ENCODE results near the gene SUGP1. TPM values are rescaled to one million over a fixed set of nuclear protein-coding genes. Genes with fewer than 3 reads are reported as not detected.

The SUGP1 gene
- total and polyA plus RNA-seq, 4 donors: 11.2 to 18.9 (median 14.8) TPM

DNA sequence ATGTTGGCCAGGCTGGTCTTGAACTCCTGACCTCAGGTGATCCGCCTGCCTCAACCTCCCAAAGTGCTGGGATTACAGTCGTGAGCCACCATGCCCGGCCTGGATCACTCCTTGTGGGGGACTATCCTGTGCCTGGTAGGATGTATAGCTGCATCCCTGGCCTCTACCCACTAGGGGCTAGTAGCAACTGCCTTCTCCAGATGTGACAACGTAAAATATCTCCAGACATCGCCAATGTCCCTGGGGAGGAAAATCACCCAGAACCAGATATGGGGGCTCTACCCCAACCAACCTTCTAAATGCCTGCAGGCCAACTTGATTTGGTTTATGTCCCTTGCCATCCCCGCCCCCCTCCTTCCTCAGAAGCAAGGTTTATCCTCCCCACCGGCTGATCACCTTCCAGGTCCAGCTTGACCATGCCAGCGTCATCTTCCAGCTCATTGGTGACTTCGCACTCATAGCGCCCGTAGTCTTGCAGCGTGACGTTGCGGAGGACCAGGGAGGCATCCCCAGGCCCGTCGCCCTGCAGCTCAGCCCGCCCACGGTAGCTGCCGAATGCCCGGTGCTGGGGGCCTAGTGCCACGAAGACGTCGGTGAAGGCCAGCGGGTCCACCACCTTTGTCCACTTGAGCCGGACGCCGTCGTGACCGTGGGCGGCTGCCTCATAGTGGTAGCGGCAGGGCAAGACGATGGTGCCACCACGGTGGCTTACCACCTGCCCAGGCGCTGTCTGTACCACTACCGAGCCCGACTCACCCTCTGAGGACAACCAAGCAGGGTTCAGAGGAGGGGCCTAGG, 59.7 kb downstream of the SUGP1 start:
- H3K4me3 ChIP-seq (ENCODE audit: low read depth in 1 of 3, low read length in 3 of 3): no peak overlapping the region
- no peak for DNase-seq (ENCODE audit: low spot score)

DNA sequence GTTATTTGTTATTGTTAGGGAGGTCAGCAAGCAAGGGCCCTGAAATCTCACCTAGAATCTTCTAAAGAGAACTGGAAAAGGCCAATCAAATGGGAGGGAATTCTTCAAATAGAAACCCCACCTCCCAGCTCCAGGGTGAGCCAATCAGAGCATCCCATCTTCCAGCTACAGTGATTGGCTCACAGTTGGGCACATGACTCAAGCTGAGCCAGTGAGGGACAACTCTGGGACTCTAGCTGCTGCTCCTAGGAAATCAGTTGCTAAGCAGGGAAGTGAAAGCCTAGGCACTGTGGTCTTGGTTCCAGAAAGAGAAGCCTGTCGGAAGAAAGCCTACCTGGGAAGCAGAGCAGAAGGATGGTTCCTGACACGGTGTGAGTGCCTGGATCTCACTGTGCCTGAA, 60.6 kb downstream of the SUGP1 start:
- Histone ChIP-seq H3K4me3 (ENCODE audit: low read depth in 1 of 3, low read length in 3 of 3) (no peak overlapping the region), H3K27ac (ENCODE audit: low read depth in 1 of 2, low read length in 2 of 2) (no peak overlapping the region), H3K27me3 (ENCODE audit: control insufficient read depth in 4 of 4, insufficient read depth in 4 of 4, low read length in 3 of 4) (no peaks in the 10 kb centered on the region), H3K4me1 (ENCODE audit: control insufficient read depth in 4 of 4, insufficient read depth in 4 of 4, low read length in 3 of 4) (no peaks in the 10 kb centered on the region), H3K36me3 (ENCODE audit: control insufficient read depth in 4 of 4, insufficient read depth in 3 of 4, low read depth in 1 of 4, low read length in 3 of 4) (peaks cover 0 to 5% (median 0%) of the 10 kb centered on the region in 4 donors), H3K9me3 (ENCODE audit: control insufficient read depth in 4 of 4, low read length in 3 of 4) (no peaks in the 10 kb centered on the region), H3K9ac (ENCODE audit: low read depth in 1 of 2, low read length in 2 of 2) (no peak overlapping the region)
- no peak for DNase-seq (ENCODE audit: low spot score)
- 88% methylated on average over 2 of the region's 2 CpGs for WGBS
- TF ChIP-seq, protein P1, sequence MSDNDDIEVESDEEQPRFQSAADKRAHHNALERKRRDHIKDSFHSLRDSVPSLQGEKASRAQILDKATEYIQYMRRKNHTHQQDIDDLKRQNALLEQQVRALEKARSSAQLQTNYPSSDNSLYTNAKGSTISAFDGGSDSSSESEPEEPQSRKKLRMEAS (IDR thresholded peaks at IDR 0.05): no peak
- TF ChIP-seq, protein P2, sequence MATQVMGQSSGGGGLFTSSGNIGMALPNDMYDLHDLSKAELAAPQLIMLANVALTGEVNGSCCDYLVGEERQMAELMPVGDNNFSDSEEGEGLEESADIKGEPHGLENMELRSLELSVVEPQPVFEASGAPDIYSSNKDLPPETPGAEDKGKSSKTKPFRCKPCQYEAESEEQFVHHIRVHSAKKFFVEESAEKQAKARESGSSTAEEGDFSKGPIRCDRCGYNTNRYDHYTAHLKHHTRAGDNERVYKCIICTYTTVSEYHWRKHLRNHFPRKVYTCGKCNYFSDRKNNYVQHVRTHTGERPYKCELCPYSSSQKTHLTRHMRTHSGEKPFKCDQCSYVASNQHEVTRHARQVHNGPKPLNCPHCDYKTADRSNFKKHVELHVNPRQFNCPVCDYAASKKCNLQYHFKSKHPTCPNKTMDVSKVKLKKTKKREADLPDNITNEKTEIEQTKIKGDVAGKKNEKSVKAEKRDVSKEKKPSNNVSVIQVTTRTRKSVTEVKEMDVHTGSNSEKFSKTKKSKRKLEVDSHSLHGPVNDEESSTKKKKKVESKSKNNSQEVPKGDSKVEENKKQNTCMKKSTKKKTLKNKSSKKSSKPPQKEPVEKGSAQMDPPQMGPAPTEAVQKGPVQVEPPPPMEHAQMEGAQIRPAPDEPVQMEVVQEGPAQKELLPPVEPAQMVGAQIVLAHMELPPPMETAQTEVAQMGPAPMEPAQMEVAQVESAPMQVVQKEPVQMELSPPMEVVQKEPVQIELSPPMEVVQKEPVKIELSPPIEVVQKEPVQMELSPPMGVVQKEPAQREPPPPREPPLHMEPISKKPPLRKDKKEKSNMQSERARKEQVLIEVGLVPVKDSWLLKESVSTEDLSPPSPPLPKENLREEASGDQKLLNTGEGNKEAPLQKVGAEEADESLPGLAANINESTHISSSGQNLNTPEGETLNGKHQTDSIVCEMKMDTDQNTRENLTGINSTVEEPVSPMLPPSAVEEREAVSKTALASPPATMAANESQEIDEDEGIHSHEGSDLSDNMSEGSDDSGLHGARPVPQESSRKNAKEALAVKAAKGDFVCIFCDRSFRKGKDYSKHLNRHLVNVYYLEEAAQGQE (IDR thresholded peaks at IDR 0.05): no peak

More for the DNA sequence above, 59.7 kb downstream of the SUGP1 start:
- TF ChIP-seq RAD21 (IDR thresholded peaks at IDR 0.05) (no peak), SP1 (IDR thresholded peaks at IDR 0.05) (no peak)
- H3K9me3 ChIP-seq (ENCODE audit: control insufficient read depth in 4 of 4, low read length in 3 of 4): no peaks in the 10 kb centered on the region
- WGBS: 70% methylated on average over 36 of the region's 36 CpGs
- no peaks in the 10 kb centered on the region for H3K27me3 ChIP-seq (ENCODE audit: control insufficient read depth in 4 of 4, insufficient read depth in 4 of 4, low read length in 3 of 4)
- H3K9ac ChIP-seq (ENCODE audit: low read depth in 1 of 2, low read length in 2 of 2): no peak overlapping the region
- H3K4me1 ChIP-seq (ENCODE audit: control insufficient read depth in 4 of 4, insufficient read depth in 4 of 4, low read length in 3 of 4): no peaks in the 10 kb centered on the region
- H3K36me3 ChIP-seq (ENCODE audit: control insufficient read depth in 4 of 4, insufficient read depth in 3 of 4, low read depth in 1 of 4, low read length in 3 of 4): peaks cover 0 to 5% (median 0%) of the 10 kb centered on the region in 4 donors
- H3K27ac ChIP-seq (ENCODE audit: low read depth in 1 of 2, low read length in 2 of 2): no peak overlapping the region

DNA sequence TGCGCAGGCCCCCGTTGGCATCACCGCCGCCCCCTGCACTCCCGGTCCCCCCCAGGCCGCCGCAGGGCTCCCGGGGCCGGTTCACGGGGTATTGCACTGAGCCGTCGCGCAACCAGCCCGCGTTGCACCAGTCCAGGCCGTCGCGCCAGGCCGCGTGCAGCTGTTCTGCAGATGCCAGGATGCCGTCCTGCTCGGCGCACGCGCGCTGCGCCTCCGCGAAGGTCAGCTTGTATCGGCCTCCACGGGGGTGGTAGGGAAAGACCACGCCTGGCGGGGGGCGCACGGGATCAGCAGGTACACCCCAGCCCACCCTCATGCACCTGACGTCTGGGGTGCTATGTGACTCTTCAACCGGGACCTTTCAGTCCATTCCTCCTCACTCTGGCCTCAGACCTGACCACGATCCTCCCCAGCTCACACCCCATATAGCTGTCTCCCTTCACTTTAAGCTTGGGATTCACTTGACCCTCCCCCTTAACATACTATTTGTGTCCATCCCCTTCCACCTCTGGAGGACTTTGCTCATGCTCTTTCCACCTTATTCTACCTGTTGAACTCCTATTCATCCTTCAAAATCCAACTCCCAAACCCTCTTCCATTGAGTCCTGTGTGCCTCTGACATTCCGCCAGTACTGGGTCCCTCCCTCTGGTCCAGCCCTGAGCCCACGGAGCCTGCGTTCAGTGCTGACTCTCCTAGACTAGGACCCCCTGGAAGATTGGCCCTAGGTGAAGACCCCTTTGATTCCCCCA, 61.5 kb downstream of the SUGP1 start:
- Histone ChIP-seq H3K4me3 (ENCODE audit: low read depth in 1 of 3, low read length in 3 of 3) (no peak overlapping the region), H3K27me3 (ENCODE audit: control insufficient read depth in 4 of 4, insufficient read depth in 4 of 4, low read length in 3 of 4) (no peaks in the 10 kb centered on the region), H3K9ac (ENCODE audit: low read depth in 1 of 2, low read length in 2 of 2) (no peak overlapping the region), H3K9me3 (ENCODE audit: control insufficient read depth in 4 of 4, low read length in 3 of 4) (no peaks in the 10 kb centered on the region), H3K36me3 (ENCODE audit: control insufficient read depth in 4 of 4, insufficient read depth in 3 of 4, low read depth in 1 of 4, low read length in 3 of 4) (no peaks in the 10 kb centered on the region), H3K4me1 (ENCODE audit: control insufficient read depth in 4 of 4, insufficient read depth in 4 of 4, low read length in 3 of 4) (no peaks in the 10 kb centered on the region), H3K27ac (ENCODE audit: low read depth in 1 of 2, low read length in 2 of 2) (no peak overlapping the region)
- DNase-seq (ENCODE audit: low spot score): no peak
- TF ChIP-seq NR2F2 (IDR thresholded peaks at IDR 0.05) (no peak), YY1 (IDR thresholded peaks at IDR 0.05) (no peak), GABPA (IDR thresholded peaks at IDR 0.05 in 1 of 2, conservative IDR thresholded peaks at IDR 0.05 in 1 of 2) (no peak), RAD21 (IDR thresholded peaks at IDR 0.05) (no peak), EGR1 (IDR thresholded peaks at IDR 0.05; ENCODE audit: low read depth in 2 of 2) (no peak), HNF4G (IDR thresholded peaks at IDR 0.05) (no peak)
- TF ChIP-seq, protein P2 (IDR thresholded peaks at IDR 0.05): no peak
- WGBS: 93% methylated on average over 41 of the region's 41 CpGs
